Vagina (tissue), 2 donors: ENCODE data around the gene ECI2.

Experiments used
- POLR2A ChIP-seq, 2 donors: fragments of 450-650 bp; IDR thresholded peaks; one replicate each; pipeline ENCODE4 v1.6.1; 2017; ENCODE audit warnings: antibody characterized with exemption in 2 of 2, mild to moderate bottlenecking in 2 of 2, moderate library complexity in 2 of 2
- POLR2AphosphoS5 ChIP-seq, 2 donors: sonication (generic); formaldehyde crosslinking; IDR thresholded peaks; one replicate each; pipeline ENCODE4 v1.9.0; 2017; ENCODE audit warnings: antibody characterized with exemption in 2 of 2, mild to moderate bottlenecking in 2 of 2, low read depth in 1 of 2; ENCODE audit not compliant: insufficient read depth in 1 of 2
- TF ChIP-seq, protein P1 (sequence below), 3 experiments: fragments of 450-650 bp in 2 of 3; fragments of 200-600 bp in 1 of 3; sonication (generic) in 1 of 3; IDR thresholded peaks; one replicate each; pipeline ENCODE4 v1.5.1; 2017 to 2019; ENCODE audit warnings: antibody characterized with exemption in 3 of 3, mild to moderate bottlenecking in 2 of 3, moderate library complexity in 2 of 3

DNA sequence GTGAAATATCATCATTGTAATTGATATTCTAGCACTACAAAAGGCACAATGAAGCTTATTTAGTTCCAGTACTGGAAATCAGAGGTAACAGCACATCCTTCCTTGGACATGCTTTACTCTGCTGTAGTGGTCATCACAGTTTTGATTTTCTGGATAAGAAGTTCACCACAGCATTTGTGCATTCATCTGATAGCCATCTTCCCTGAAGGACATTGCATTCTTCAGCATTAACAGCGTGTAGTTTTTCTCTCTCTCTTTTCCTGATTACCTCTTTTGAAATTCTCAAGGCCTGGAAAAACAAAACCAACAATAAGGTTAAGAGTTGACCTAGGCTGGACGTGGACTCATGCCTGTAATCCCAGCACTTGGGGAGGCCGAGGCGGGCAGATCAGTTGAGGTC is 19.6 kb downstream of the ECI2 start:
- TF ChIP-seq, protein P1, sequence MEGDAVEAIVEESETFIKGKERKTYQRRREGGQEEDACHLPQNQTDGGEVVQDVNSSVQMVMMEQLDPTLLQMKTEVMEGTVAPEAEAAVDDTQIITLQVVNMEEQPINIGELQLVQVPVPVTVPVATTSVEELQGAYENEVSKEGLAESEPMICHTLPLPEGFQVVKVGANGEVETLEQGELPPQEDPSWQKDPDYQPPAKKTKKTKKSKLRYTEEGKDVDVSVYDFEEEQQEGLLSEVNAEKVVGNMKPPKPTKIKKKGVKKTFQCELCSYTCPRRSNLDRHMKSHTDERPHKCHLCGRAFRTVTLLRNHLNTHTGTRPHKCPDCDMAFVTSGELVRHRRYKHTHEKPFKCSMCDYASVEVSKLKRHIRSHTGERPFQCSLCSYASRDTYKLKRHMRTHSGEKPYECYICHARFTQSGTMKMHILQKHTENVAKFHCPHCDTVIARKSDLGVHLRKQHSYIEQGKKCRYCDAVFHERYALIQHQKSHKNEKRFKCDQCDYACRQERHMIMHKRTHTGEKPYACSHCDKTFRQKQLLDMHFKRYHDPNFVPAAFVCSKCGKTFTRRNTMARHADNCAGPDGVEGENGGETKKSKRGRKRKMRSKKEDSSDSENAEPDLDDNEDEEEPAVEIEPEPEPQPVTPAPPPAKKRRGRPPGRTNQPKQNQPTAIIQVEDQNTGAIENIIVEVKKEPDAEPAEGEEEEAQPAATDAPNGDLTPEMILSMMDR (IDR thresholded peaks at IDR 0.05): no peak
- TF ChIP-seq POLR2A (IDR thresholded peaks at IDR 0.05): no peak
- no peak for TF ChIP-seq POLR2AphosphoS5 (IDR thresholded peaks at IDR 0.05; ENCODE audit: insufficient read depth in 1 of 2, low read depth in 1 of 2)
